CMK (cell line): ENCODE results near the gene FKBP4.
"Not testable (repeated sequence)": the region's sequence is repeated elsewhere in the genome, so short reads cannot be mapped to it uniquely, and the experiment has no call there.

Experiments used
- DNase-seq: peaks from one replicate; pipeline ENCODE4 v3.0.0-alpha.2; 2010; ENCODE audit warnings: low read depth

FKBP4 gene, protein sequence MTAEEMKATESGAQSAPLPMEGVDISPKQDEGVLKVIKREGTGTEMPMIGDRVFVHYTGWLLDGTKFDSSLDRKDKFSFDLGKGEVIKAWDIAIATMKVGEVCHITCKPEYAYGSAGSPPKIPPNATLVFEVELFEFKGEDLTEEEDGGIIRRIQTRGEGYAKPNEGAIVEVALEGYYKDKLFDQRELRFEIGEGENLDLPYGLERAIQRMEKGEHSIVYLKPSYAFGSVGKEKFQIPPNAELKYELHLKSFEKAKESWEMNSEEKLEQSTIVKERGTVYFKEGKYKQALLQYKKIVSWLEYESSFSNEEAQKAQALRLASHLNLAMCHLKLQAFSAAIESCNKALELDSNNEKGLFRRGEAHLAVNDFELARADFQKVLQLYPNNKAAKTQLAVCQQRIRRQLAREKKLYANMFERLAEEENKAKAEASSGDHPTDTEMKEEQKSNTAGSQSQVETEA

DNA sequence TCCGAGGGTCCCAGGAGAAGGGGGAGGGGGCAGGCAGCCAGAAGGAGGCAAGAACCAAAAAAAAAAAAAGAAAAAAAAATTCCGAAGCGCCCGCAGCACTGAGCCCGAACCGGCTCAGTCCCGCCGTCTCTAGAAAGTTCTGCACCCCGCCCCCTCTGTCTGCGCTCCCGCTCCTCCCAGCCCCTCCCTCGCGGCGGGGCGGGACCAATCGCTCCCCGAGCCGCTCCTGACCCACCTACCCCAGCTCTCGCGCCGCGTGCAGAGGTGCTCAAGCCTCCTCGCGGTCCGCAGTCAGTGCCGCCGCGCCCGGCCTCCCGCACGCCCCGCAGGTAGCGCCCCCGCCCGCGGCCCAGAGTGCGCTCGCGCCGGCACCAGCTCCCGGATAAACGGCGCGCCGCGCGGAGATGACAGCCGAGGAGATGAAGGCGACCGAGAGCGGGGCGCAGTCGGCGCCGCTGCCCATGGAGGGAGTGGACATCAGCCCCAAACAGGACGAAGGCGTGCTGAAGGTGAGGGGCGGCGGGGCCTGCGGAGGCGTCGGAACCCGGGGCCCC, at the start of gene FKBP4:
FKBP4 (plus strand) TSS at position 235 of the 554 bp plus-strand sequence; CDS start at position 405, 170 bp downstream.
- DNase-seq: peak; percentile 57

GRCh38 chr12:2745655-2746054, 49.1 kb upstream of the FKBP4 start:
- DNase-seq: no peak

DNA sequence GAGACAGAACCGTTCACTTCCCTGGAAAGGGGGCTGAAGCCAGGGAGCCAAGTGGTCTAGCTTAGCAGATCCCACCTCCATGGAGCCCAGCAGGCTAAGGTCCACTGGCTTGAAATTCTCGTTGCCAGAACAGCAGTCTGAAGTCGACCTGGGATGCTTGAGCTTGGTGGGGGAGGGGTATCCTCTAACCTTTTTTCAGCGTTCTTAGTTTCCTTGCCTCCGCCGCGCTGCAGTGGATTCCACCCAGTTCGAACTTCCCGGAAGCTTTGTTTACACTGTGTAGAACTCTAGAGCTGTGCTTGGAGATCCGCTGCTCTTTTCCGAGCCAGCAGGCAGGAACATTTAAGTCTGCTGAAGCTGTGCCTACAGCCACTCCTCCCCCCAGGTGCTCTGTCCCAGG, 45.2 kb upstream of the FKBP4 start:
- DNase-seq: no peak

- DNase-seq: no peak
Observed at GRCh38 chr12:2750185-2750584, 44.6 kb upstream of the FKBP4 start.

GRCh38 chr12:2751230-2751629, 43.5 kb upstream of the FKBP4 start:
- DNase-seq: no peak

GRCh38 chr12:2751686-2752085, 43.1 kb upstream of the FKBP4 start:
- DNase-seq: no peak

GRCh38 chr12:2752676-2753371, 41.9 kb upstream of the FKBP4 start:
- DNase-seq: peak; percentile 35

DNA sequence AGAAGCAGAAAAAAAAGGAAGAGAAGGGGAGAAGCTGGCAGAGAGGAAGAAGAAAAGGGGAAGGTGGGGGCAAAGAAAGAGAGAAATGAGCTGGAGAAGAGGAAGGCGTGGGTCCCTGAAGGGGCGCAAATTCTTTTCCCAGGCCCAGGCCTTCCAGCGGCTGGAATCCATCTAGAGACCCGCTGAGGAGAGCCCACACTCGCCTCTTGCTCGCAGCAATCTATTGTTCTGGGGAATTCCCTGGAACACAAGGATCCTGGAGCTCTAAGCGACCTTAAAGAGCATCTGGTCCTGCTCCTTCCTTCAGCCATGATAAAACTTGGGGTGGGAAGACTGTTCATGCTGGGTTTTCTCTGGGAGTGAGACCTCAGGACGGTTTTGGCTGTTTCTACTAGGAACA, 41.2 kb upstream of the FKBP4 start:
- DNase-seq: no peak

- DNase-seq: no peak
Observed at GRCh38 chr12:2754208-2754607, 40.6 kb upstream of the FKBP4 start.

- DNase-seq: no peak
Observed at GRCh38 chr12:2756756-2757155, 38.0 kb upstream of the FKBP4 start.

GRCh38 chr12:2759733-2760132, 35.0 kb upstream of the FKBP4 start:
- no peak for DNase-seq

DNA sequence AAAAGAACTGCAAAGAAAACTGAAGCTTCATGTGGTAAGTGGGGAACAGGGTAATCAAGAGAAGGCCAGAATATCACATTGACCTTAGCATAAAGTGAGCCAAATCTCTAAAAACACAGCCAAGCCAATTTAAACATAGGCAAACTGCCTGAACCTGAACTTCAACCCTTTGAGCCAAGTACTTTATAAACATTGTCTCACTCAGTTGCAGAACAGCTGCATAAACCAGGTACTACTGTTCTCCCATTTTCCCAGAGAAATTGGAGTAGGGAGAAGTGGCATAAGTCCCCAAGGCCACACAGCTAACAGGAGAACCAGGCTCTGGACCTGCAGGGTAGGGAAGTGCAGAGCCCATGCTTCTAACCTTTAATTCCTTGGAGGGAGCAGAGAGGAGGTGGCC, 30.4 kb upstream of the FKBP4 start:
- DNase-seq: no peak

GRCh38 chr12:2765052-2765451, 29.7 kb upstream of the FKBP4 start:
- no peak for DNase-seq

DNA sequence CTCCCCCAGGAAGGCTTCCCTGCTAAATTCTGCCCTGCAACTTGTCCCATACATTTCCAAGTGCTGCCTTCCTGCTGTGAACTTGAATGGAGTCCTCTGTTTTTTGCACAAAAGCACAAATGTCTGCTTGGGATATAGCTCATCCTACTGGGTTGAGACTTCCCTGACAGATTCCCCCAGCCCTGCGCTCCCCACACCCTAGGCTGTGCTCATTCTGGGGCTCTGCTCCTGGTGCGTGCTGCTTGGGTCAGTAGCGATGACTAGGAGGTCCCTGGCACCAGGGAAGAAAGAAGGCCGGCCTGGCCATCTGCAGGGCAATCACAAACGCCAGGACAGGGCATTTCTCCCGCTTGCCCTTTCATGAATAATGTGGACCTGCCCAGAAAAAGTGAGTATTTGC, 29.2 kb upstream of the FKBP4 start:
- DNase-seq: no peak

DNA sequence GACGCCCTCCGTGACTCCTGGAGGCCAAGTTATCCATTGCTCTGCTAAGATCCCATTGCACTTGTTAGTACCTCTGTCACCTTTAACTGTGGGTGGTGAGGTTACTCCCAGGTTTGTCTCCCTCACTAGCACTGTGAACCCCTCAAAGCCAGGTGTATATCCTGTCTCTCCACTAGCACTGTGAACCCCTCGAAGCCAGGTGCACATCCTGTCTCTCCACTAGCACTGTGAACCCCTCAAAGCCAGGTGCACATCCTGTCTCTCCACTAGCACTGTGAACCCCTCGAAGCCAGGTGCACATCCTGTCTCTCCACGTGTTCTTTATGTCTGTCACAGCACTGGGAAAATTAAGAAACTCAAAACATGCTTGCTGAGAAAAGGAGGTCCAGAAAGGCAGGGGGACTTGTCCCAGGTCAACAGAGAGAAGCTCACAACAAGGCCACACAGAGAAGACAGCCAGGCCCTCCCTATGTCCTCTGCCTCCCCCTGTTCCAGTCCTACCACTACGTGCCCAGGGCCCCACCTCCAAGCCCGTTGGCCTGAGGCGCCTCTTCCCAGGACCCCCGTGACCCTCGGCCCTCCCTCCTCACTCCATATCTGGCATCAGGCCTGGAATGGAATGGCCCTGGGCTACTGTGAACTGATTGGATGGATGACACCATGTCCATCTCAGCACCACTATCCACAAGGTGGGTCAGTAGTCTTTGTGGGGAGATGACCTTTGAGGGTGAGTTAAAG, 26.4 kb upstream of the FKBP4 start:
- no peak for DNase-seq

- DNase-seq: no peak
Observed at GRCh38 chr12:2769866-2770533, 24.8 kb upstream of the FKBP4 start.

DNA sequence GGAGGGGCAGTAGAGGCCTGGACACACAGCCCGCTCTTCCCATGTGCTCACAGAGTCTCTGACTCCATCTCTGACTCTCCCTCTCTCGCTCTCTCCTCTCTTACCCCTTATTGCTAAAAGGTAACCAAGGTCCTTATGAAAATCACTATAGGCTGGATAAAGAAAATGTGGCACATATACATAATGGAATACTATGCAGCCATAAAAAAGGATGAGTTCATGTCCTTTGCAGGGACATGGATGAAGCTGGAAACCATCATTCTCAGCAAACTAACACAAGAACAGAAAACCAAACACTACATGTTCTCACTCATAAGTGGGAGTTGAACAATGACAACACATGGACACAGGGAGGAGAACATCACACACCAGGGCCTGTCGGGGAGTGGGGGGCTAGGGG, 24.2 kb upstream of the FKBP4 start:
- not testable (repeated sequence) for DNase-seq

DNA sequence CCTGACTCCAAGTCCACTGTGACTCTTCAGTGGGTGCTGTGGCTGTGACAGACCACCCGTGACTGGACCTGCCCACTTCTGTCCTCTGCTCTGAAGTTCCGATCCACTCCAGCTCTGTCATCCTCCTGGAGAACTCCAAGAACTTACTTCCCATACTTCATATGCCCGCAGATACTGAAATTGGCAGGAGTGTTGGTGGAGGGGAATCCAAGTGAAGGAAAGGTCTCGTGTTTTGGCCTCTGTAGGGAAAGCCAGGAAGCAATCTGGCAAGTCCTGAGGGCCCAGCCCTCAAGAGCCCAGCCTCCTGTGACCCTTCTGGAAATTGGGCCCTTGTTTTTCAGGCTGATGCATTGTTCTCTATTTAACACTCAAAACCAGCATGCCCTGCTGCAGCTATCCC, 22.4 kb upstream of the FKBP4 start:
- no peak for DNase-seq

DNA sequence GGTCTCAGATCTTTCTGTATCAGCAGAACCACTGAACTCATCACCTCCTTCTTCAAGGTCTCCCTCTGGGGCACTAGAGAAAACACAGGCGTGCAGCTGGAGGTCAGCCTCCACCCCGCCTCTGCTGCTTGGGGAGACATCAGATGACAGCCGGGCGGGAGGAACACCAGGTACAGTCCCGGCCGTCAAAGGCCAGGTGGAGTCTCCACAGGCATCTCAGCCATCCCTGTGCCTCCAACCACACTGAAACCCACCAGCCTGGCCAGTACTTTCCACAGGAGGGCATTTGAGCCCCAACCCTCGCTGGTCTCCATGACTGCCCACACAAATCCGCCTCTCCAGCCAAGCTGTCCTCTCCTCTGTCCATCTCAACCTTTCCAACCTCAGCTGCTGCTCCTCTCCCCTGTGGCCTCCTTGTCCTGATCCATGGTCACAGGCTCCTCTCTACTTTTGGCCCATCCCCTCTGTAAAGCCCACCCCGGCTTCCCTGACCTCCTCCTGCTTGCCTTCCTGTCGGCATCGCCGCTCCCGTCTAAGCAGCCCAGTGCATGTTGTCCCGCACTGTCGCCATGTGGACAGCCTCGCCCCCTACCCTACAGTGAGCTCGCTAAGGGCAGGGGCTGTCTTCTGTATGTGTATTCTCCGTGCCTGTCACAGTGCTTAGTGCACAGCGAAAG, 21.4 kb upstream of the FKBP4 start:
- DNase-seq: no peak

GRCh38 chr12:2775431-2775830, 19.3 kb upstream of the FKBP4 start:
- no peak for DNase-seq

- DNase-seq: no peak
Observed at GRCh38 chr12:2776129-2776806, 18.5 kb upstream of the FKBP4 start.
